HCT116 (cell line): ENCODE results near the gene CCDC28B. TPM values are rescaled to one million over a fixed set of nuclear protein-coding genes. Genes with fewer than 3 reads are reported as not detected.

ENCODE experiments used
- ATAC-seq: fragments of 200-7000 bp; cut with Tn5 transposase; 2 replicates; pipeline ENCODE4 v1.9.1; 2020; ENCODE audit warnings: mild to moderate bottlenecking, moderate library complexity
- BruUV-seq: library from RNA; stranded (reverse); fragments of 400-500 nt; replicated peaks from 2 replicates; lab custom pipeline; 2021; lab: Mats Ljungman, UMichigan
- CTCF ChIA-PET: fragments of 300-600 bp; sonication (Branson Sonifier 250); formaldehyde crosslinking; loops from one replicate; lab custom pipeline; 2021; ENCODE audit warnings: antibody characterized with exemption; lab: Charles Lee
- POLR2A ChIA-PET: fragments of 300-600, 350-600 bp; sonication (Branson Sonifier 250); formaldehyde crosslinking; loops from one replicate; lab custom pipeline; 2021; ENCODE audit warnings: antibody characterized with exemption; lab: Charles Lee
- RAD21 ChIA-PET, 2 experiments: fragments of 300-600 bp; sonication (Branson Sonifier 250); formaldehyde crosslinking; loops; one replicate each; lab custom pipeline; 2023; ENCODE audit warnings: low total read pairs in 2 of 2; ENCODE audit not compliant: uncharacterized antibody in 2 of 2, unreplicated experiment in 2 of 2, low non-redundant PET in 1 of 2; lab: Charles Lee
- DNase-seq: peaks from one replicate; pipeline ENCODE4 v3.0.0-alpha.2; 2010; ENCODE audit warnings: low read depth, low spot score
- H2AFZ ChIP-seq: fragments of 200-600 bp; shearing (Covaris generic), sonication (generic); 2 replicates; pipeline ENCODE4 v1.6.1; 2017; ENCODE audit warnings: low read depth, mixed run types, mixed read lengths, antibody characterized with exemption, low read length; ENCODE audit not compliant: poor library complexity, severe bottlenecking
- H3K27ac ChIP-seq: 2 replicates; pipeline ENCODE4 v1.5.1; 2012; ENCODE audit warnings: low read depth, low read length
- H3K27me3 ChIP-seq: fragments of 200-600 bp; sonication (generic); 2 replicates; pipeline ENCODE4 v1.6.1; 2016; ENCODE audit warnings: mixed run types, low read length, mixed read lengths; ENCODE audit not compliant: insufficient read depth
- H3K36me3 ChIP-seq, 2 experiments: fragments of 200-500 bp in 1 of 2; fragments of 200-600 bp in 1 of 2; sonication (Bioruptor generic) in 1 of 2; sonication (generic) in 1 of 2; 2 replicates each; pipeline versions ENCODE4 v1.5.1 to v1.6.1; 2014 to 2016; ENCODE audit warnings: low read length in 2 of 2, inconsistent platforms in 1 of 2, mixed read lengths in 1 of 2, mixed run types in 1 of 2; ENCODE audit not compliant: insufficient read depth in 2 of 2, control insufficient read depth in 1 of 2
- H3K4me1 ChIP-seq, 2 experiments: fragments of 200-600 bp in 1 of 2; sonication (generic) in 1 of 2; 2 replicates each; pipeline versions ENCODE4 v1.5.1 to v1.6.1; 2012 to 2017; ENCODE audit warnings: low read length in 2 of 2, inconsistent platforms in 1 of 2, mild to moderate bottlenecking in 1 of 2, mixed read lengths in 1 of 2, mixed run types in 1 of 2, moderate library complexity in 1 of 2; ENCODE audit not compliant: insufficient read depth in 2 of 2, control insufficient read depth in 1 of 2
- H3K4me2 ChIP-seq: fragments of 200-600 bp; sonication (generic); 2 replicates; pipeline ENCODE4 v1.6.1; 2017; ENCODE audit warnings: mixed run types, low read length, mixed read lengths
- H3K4me3 ChIP-seq, 2 experiments: fragments of 200-600 bp in 1 of 2; sonication (generic) in 1 of 2; replicated peaks in 1 of 2; 2 replicates each; pipeline ENCODE4 v1.5.1; 2011 to 2016; ENCODE audit warnings: low read length in 2 of 2, control low read depth in 1 of 2, low read depth in 1 of 2, mild to moderate bottlenecking in 1 of 2, mixed read lengths in 1 of 2, mixed run types in 1 of 2
- H3K79me2 ChIP-seq: fragments of 200-600 bp; sonication (generic); 2 replicates; pipeline ENCODE4 v1.6.1; 2017; ENCODE audit warnings: mild to moderate bottlenecking, mixed run types, low read length, moderate library complexity, mixed read lengths; ENCODE audit not compliant: insufficient read depth
- H3K9ac ChIP-seq: fragments of 200-600 bp; sonication (generic); 2 replicates; pipeline ENCODE4 v1.6.1; 2016; ENCODE audit warnings: low read length, mixed read lengths
- H3K9me2 ChIP-seq: fragments of 200-600 bp; sonication (generic), shearing (Covaris generic); 2 replicates; pipeline ENCODE4 v1.6.1; 2017; ENCODE audit warnings: mixed run types, mild to moderate bottlenecking, moderate library complexity; ENCODE audit not compliant: insufficient read depth
- H3K9me3 ChIP-seq, 2 experiments: fragments of 200-500 bp in 1 of 2; fragments of 200-600 bp in 1 of 2; sonication (Bioruptor generic) in 1 of 2; sonication (generic) in 1 of 2; 2 replicates each; pipeline ENCODE4 v1.6.1; 2014 to 2017; ENCODE audit warnings: low read length in 2 of 2, mixed read lengths in 2 of 2, inconsistent platforms in 1 of 2, low read depth in 1 of 2, mild to moderate bottlenecking in 1 of 2, mixed run types in 1 of 2, moderate library complexity in 1 of 2; ENCODE audit not compliant: control insufficient read depth in 1 of 2, insufficient read depth in 1 of 2
- H4K20me1 ChIP-seq: fragments of 200-600 bp; sonication (generic), shearing (Covaris generic); 2 replicates; pipeline ENCODE4 v1.6.1; 2017; ENCODE audit warnings: mixed run types, mild to moderate bottlenecking, moderate library complexity; ENCODE audit not compliant: insufficient read depth
- CBX3 ChIP-seq: IDR thresholded peaks from 2 replicates; pipeline ENCODE4 v1.6.1; 2012; ENCODE audit warnings: low read depth
- CEBPB ChIP-seq: IDR thresholded peaks from 2 replicates; pipeline ENCODE4 v1.6.1; 2012; ENCODE audit warnings: low read depth
- EGR1 ChIP-seq: IDR thresholded peaks from 2 replicates; pipeline ENCODE4 v1.6.1; 2012; ENCODE audit warnings: low read depth
- EZH2phosphoT487 ChIP-seq: fragments of 200-600 bp; IDR thresholded peaks from 2 replicates; pipeline ENCODE4 v1.6.1; 2018; ENCODE audit warnings: antibody characterized with exemption, borderline replicate concordance
- FOSL1 ChIP-seq: IDR thresholded peaks from 2 replicates; pipeline ENCODE4 v1.6.1; 2012; ENCODE audit warnings: low read depth
- JUND ChIP-seq: IDR thresholded peaks from 2 replicates; pipeline ENCODE4 v1.6.1; 2012
- POLR2AphosphoS5 ChIP-seq: IDR thresholded peaks from 2 replicates; pipeline ENCODE4 v1.6.1; 2011; ENCODE audit warnings: mild to moderate bottlenecking, low read depth, low read length, moderate library complexity
- RAD21 ChIP-seq: IDR thresholded peaks from 2 replicates; pipeline ENCODE4 v1.6.1; 2012; ENCODE audit warnings: low read depth, mild to moderate bottlenecking
- SIN3A ChIP-seq: IDR thresholded peaks from 2 replicates; pipeline ENCODE4 v1.6.1; 2012; ENCODE audit warnings: low read depth
- SP1 ChIP-seq: IDR thresholded peaks from 2 replicates; pipeline ENCODE4 v1.6.1; 2012; ENCODE audit warnings: low read depth
- TCF7L2 ChIP-seq: IDR thresholded peaks from 2 replicates; pipeline ENCODE4 v1.7.0; 2011; ENCODE audit warnings: borderline replicate concordance, inconsistent platforms; ENCODE audit not compliant: insufficient read depth, insufficient read length; ENCODE audit errors: extremely low read depth
- YY1 ChIP-seq: IDR thresholded peaks from 2 replicates; pipeline ENCODE4 v1.6.1; 2011; ENCODE audit warnings: low read length, low read depth, moderate library complexity, mild to moderate bottlenecking; ENCODE audit not compliant: insufficient replicate concordance; ENCODE audit errors: extremely low read depth
- ZFX ChIP-seq: fragments of 450-650 bp; IDR thresholded peaks from 2 replicates; pipeline ENCODE4 v1.6.1; 2017
- intact Hi-C: fragments of 100-400 bp; cut with micrococcal nuclease; formaldehyde crosslinking; loops from 2 replicates; pipeline ENCODE4 v1.10.0; 2022
- total RNA-seq: library from RNA; stranded (reverse); gene quantifications from one replicate; pipeline ENCODE4 v1.2.1, GENCODE V29; 2021; ENCODE audit not compliant: unreplicated experiment
- TF ChIP-seq, protein P1 (sequence below), 3 experiments: fragments of 200-600 bp in 1 of 3; sonication (generic) in 1 of 3; IDR thresholded peaks in 2 of 3; conservative IDR thresholded peaks in 1 of 3; 2 replicates each; pipeline ENCODE4 v1.5.1; 2012 to 2017; ENCODE audit warnings: low read depth in 2 of 3, low read length in 2 of 3, antibody characterized with exemption in 1 of 3, borderline replicate concordance in 1 of 3, control low read depth in 1 of 3, mild to moderate bottlenecking in 1 of 3, mixed read lengths in 1 of 3, mixed run types in 1 of 3, moderate library complexity in 1 of 3; ENCODE audit not compliant: insufficient read depth in 1 of 3
- TF ChIP-seq, protein P2 (sequence below): IDR thresholded peaks from 2 replicates; pipeline ENCODE4 v1.6.1; 2012

The CCDC28B gene
- total RNA-seq, 1 experiment from 2014 or later, result 5.9 TPM

DNA sequence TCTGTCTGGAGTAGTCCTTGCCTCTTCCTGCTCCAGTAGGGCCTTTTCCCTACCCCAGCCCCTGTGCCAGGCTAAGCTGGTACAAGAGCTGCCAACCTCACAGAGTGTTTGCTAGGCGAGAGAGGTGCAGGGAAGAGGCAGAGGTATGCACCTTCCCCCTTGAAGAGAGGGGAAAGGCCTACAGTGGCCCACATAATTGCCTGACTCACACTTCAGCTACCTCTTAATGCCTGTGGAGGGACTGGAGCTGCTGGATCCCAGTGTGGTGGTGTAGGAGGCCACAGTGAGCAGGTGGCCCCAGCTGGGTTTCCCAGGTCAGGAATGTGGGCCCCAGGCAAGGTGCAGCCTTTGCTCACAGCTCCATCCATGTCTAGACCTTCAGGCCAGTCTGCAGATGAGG lies 3.3 kb upstream of the CCDC28B start:
- intact Hi-C loops, result no loop called here
- Histone ChIP-seq H3K79me2 (no peaks in the 10 kb centered on the region), H3K9me2 (no peaks in the 10 kb centered on the region)
- TF ChIP-seq POLR2AphosphoS5 (no peak), EZH2phosphoT487 (no peak), ZFX (no peak), EGR1 (no peak), SP1 (no peak), RAD21 (no peak), FOSL1 (no peak), SIN3A (no peak), JUND (no peak), YY1 (no peak), TCF7L2 (no peak), CBX3 (no peak), CEBPB (no peak)
- TF ChIP-seq, protein P1, sequence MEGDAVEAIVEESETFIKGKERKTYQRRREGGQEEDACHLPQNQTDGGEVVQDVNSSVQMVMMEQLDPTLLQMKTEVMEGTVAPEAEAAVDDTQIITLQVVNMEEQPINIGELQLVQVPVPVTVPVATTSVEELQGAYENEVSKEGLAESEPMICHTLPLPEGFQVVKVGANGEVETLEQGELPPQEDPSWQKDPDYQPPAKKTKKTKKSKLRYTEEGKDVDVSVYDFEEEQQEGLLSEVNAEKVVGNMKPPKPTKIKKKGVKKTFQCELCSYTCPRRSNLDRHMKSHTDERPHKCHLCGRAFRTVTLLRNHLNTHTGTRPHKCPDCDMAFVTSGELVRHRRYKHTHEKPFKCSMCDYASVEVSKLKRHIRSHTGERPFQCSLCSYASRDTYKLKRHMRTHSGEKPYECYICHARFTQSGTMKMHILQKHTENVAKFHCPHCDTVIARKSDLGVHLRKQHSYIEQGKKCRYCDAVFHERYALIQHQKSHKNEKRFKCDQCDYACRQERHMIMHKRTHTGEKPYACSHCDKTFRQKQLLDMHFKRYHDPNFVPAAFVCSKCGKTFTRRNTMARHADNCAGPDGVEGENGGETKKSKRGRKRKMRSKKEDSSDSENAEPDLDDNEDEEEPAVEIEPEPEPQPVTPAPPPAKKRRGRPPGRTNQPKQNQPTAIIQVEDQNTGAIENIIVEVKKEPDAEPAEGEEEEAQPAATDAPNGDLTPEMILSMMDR (IDR thresholded peaks at IDR 0.05 in 2 of 3, conservative IDR thresholded peaks at IDR 0.05 in 1 of 3; ENCODE audit: borderline replicate concordance in 1 of 3, insufficient read depth in 1 of 3, low read depth in 2 of 3, low read length in 2 of 3), result no peak
- TF ChIP-seq, protein P2, sequence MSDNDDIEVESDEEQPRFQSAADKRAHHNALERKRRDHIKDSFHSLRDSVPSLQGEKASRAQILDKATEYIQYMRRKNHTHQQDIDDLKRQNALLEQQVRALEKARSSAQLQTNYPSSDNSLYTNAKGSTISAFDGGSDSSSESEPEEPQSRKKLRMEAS, result no peak
- TF ChIP-seq, all 23 proteins: peak for 0
- ChIA-PET POLR2A (no interaction called here), CTCF (interaction anchor here (1.1 kb wide), 1 partner anchor 13 kb away, joined by 3 read pairs; no protein-coding TSS in a partner anchor), RAD21 (no interaction called here)
- Histone ChIP-seq H3K4me3 (no peak overlapping the region), H3K9me3 (no peaks in the 10 kb centered on the region), H3K27ac (no peak overlapping the region; the same call in 1 of the 2 replicates), H4K20me1 (no peaks in the 10 kb centered on the region; the same call in 1 of the 2 replicates), H3K4me2 (no peak overlapping the region), H3K4me1 (peaks cover 5 to 21% of the 10 kb centered on the region in 2 experiments; a peak in 3 of 4 replicates), H2AFZ (no peak overlapping the region), H3K9ac (no peak overlapping the region), H3K36me3 (peaks cover 27 to 50% of the 10 kb centered on the region in 2 experiments), H3K27me3 (no peaks in the 10 kb centered on the region)
- no peak for ATAC-seq
- no peak for DNase-seq
- no TSS peak for BruUV-seq
